ENCODE data around the gene ITFG1. TPM values are rescaled to one million over a fixed set of nuclear protein-coding genes. Genes with fewer than 3 reads are reported as not detected.

ITFG1 gene
- total and polyA plus RNA-seq, 2 of the 13 experiments (the other 11 are each of a cell fraction or from before 2014, with no cell fraction given) = 74.5 to 150 TPM

- intact Hi-C loops (cut with micrococcal nuclease; ENCODE audit: unreplicated experiment) = loop anchor here (2.0 kb wide), 1 partner anchor 39 kb away; the partner anchor contains the start of genes ITFG1 and PHKB
- peak; percentile 96 for DNase-seq (ENCODE audit: low spot score)
- H4K20me1 ChIP-seq (ENCODE audit: insufficient read depth, low read length) = no peaks in the 10 kb centered on the region
- WGBS (ENCODE audit: low lambda C conversion rate) = 24% methylated on average over 9 of the region's 9 CpGs
- ChIA-PET CTCF (ENCODE audit: low intra/inter-chr PET ratio, low total read pairs) (no interaction called here), POLR2A (interaction anchor here (0.9 to 2.3 kb wide), 4 partner anchors 18 to 55 kb away, joined by 3 to 18 read pairs (median 7); partner anchors contain the start of genes ITFG1 and PHKB)
- H3K27me3 ChIP-seq (ENCODE audit: control insufficient read depth in 1 of 2, insufficient read depth in 2 of 2, low read length in 2 of 2) = no peaks in the 10 kb centered on the region
- H3K9me3 ChIP-seq (ENCODE audit: low read length) = no peaks in the 10 kb centered on the region
- peak overlapping the region; percentile 86 for H3K27ac ChIP-seq (ENCODE audit: extremely low read length, insufficient read depth, low read length)
- peak; percentile 96 for FAIRE-seq
- peak; percentile 100 for ATAC-seq
- TSS peak; percentile 34 for BruUV-seq (replicated peaks)
- peak overlapping the region; percentile 67 for H3K4me2 ChIP-seq (ENCODE audit: low read depth, low read length)
- in situ Hi-C loops (cut with HindIII; ENCODE audit: extremely low pct_ligation_motif_present, low pct_unique_long_range_greater_than_20kb) = no loop called here
- peak overlapping the region in 1 of 3 experiments; percentile 19; a peak in 1 of 6 replicates for H3K4me3 ChIP-seq (replicated peaks in 1 of 3; ENCODE audit: insufficient read depth in 1 of 3, low read depth in 2 of 3, low read length in 3 of 3)
- H3K36me3 ChIP-seq (replicated peaks in 1 of 2; ENCODE audit: control insufficient read depth in 1 of 2, insufficient read depth in 2 of 2, low read length in 2 of 2) = peaks cover 4 to 34% of the 10 kb centered on the region in 2 experiments
- peaks cover 15% of the 10 kb centered on the region for H3K79me2 ChIP-seq (ENCODE audit: insufficient read depth, low read length)
- no peak overlapping the region for H2AFZ ChIP-seq (ENCODE audit: low read length)
- H3K9ac ChIP-seq (ENCODE audit: insufficient read depth, low read depth, low read length) = peak overlapping the region; percentile 36
- peaks cover 43% of the 10 kb centered on the region for H3K4me1 ChIP-seq (ENCODE audit: insufficient read depth, low read length)
- TF ChIP-seq ELF1 (CRISPR knock-in tag; IDR thresholded peaks at IDR 0.05) (peak; percentile 54; the same call in 1 of the 2 replicates), SAFB2 (CRISPR knock-in tag; IDR thresholded peaks at IDR 0.05; ENCODE audit: borderline replicate concordance, low read depth) (no peak), ZFX (CRISPR knock-in tag; IDR thresholded peaks at IDR 0.05; ENCODE audit: low read depth) (peak; percentile 95), PITX1 (CRISPR knock-in tag; IDR thresholded peaks at IDR 0.05) (peak; percentile 83), SIN3A (IDR thresholded peaks at IDR 0.05; ENCODE audit: borderline replicate concordance, low read depth, low read length) (peak; percentile 73; the same call in 1 of the 2 replicates), ZBTB33 (CRISPR knock-in tag; IDR thresholded peaks at IDR 0.05) (no peak), EHMT2 (IDR thresholded peaks at IDR 0.05; ENCODE audit: borderline replicate concordance, low read depth, low read length) (peak; percentile 96; the same call in 1 of the 2 replicates), DPF2 (CRISPR knock-in tag; IDR thresholded peaks at IDR 0.05; ENCODE audit: borderline replicate concordance, low read depth) (peak; percentile 71; the same call in 1 of the 2 replicates), ZSCAN29 (CRISPR knock-in tag; conservative IDR thresholded peaks at IDR 0.05) (peak; percentile 86; the same call in 1 of the 2 replicates), ZNF121 (CRISPR knock-in tag; IDR thresholded peaks at IDR 0.05) (0 out of 2 replicates have a peak, but pooled peaks have one; percentile 39), NR2F1 (CRISPR knock-in tag; IDR thresholded peaks at IDR 0.05) (peak in 1 of 2 experiments; percentile 26; a peak in 2 of 4 replicates), ZNF629 (CRISPR knock-in tag; conservative IDR thresholded peaks at IDR 0.05) (peak; percentile 33; the same call in 1 of the 2 replicates), SP5 (CRISPR knock-in tag; IDR thresholded peaks at IDR 0.05; ENCODE audit: borderline replicate concordance, low read depth) (no peak; the same call in 1 of the 2 replicates), SP1 (IDR thresholded peaks at IDR 0.05) (no peak), SP1 (CRISPR knock-in tag; IDR thresholded peaks at IDR 0.05) (no peak; the same call in 1 of the 2 replicates), ZBTB49 (CRISPR knock-in tag; IDR thresholded peaks at IDR 0.05; ENCODE audit: borderline replicate concordance) (no peak), NFYB (CRISPR knock-in tag; IDR thresholded peaks at IDR 0.05) (no peak), DNMT3B (CRISPR knock-in tag; conservative IDR thresholded peaks at IDR 0.05) (no peak), PPARG (CRISPR knock-in tag; conservative IDR thresholded peaks at IDR 0.05) (0 out of 2 replicates have a peak, but pooled peaks have one; percentile 38)
Measured at GRCh38 chr16:47499700-47500264, 38.9 kb upstream of the ITFG1 start.

All from HepG2 (cell line).